IMR-90 (cell line): ENCODE measurements around the gene NAV1. TPM values are rescaled to one million over a fixed set of nuclear protein-coding genes. Genes with fewer than 3 reads are reported as not detected.

Source experiments
- ATAC-seq: fragments of 200-7000 bp; cut with Tn5 transposase; 2 replicates; pipeline ENCODE4 v1.9.1; 2020; ENCODE audit warnings: low read depth, mild to moderate bottlenecking, moderate library complexity
- BruUV-seq: library from RNA; stranded (reverse); fragments of 400-500 nt; replicated peaks from 2 replicates; lab custom pipeline; 2021; lab: Mats Ljungman, UMichigan
- CTCF ChIA-PET: fragments of 300-600 bp; formaldehyde crosslinking; extraction: SDS; loops from one replicate; lab custom pipeline; 2021; ENCODE audit warnings: antibody characterized with exemption; lab: Yijun Ruan, JAX
- POLR2A ChIA-PET: fragments of 300-600 bp; sonication (Branson Sonifier 250); formaldehyde crosslinking; loops from one replicate; lab custom pipeline; 2022; ENCODE audit warnings: antibody characterized with exemption; ENCODE audit not compliant: unreplicated experiment; lab: Charles Lee
- DNase-seq: peaks from one replicate; pipeline ENCODE4 v3.0.0; 2013
- H2AFZ ChIP-seq: replicated peaks from 2 replicates; pipeline ENCODE3; 2013; ENCODE audit warnings: low read length, mild to moderate bottlenecking; ENCODE audit not compliant: poor library complexity
- H2AK5ac ChIP-seq: 2 replicates; pipeline ENCODE4 v1.6.1; 2013; ENCODE audit warnings: low read depth, low read length, inconsistent platforms
- H2AK9ac ChIP-seq: replicated peaks from 2 replicates; pipeline ENCODE3; 2013; ENCODE audit warnings: mild to moderate bottlenecking, low read depth, low read length, moderate library complexity; ENCODE audit not compliant: poor library complexity
- H2BK120ac ChIP-seq: 2 replicates; pipeline ENCODE4 v1.6.1; 2013; ENCODE audit warnings: low read depth, low read length, inconsistent platforms
- H2BK15ac ChIP-seq: 3 replicates; pipeline ENCODE4 v1.6.1; 2013; ENCODE audit warnings: low read depth, low read length, inconsistent platforms
- H2BK20ac ChIP-seq: 2 replicates; pipeline ENCODE4 v1.6.1; 2013; ENCODE audit warnings: low read depth, mild to moderate bottlenecking, inconsistent platforms, low read length, moderate library complexity
- H2BK5ac ChIP-seq: 2 replicates; pipeline ENCODE4 v1.6.1; 2013; ENCODE audit warnings: mild to moderate bottlenecking, low read depth, low read length, inconsistent platforms; ENCODE audit not compliant: poor library complexity, severe bottlenecking
- H3K14ac ChIP-seq: replicated peaks from 2 replicates; pipeline ENCODE4 v1.6.1; 2013; ENCODE audit warnings: low read depth, low read length, inconsistent platforms
- H3K18ac ChIP-seq: 2 replicates; pipeline ENCODE4 v1.6.1; 2013; ENCODE audit warnings: low read depth, low read length, control low read depth
- H3K23ac ChIP-seq: 2 replicates; pipeline ENCODE4 v1.6.1; 2013; ENCODE audit warnings: low read depth, low read length, inconsistent platforms
- H3K27ac ChIP-seq: 2 replicates; pipeline ENCODE4 v1.5.1; 2013; ENCODE audit warnings: mild to moderate bottlenecking, control low read depth, low read length; ENCODE audit not compliant: insufficient read depth
- H3K27me3 ChIP-seq: 2 replicates; pipeline ENCODE4 v1.6.1; 2013; ENCODE audit warnings: low read length; ENCODE audit not compliant: control insufficient read depth, insufficient read depth
- H3K36me3 ChIP-seq: 2 replicates; pipeline ENCODE4 v1.6.1; 2013; ENCODE audit warnings: low read length, mixed read lengths; ENCODE audit not compliant: control insufficient read depth, insufficient read depth
- H3K4ac ChIP-seq: 2 replicates; pipeline ENCODE4 v1.6.1; 2013; ENCODE audit warnings: low read depth, low read length, inconsistent platforms
- H3K4me1 ChIP-seq: 2 replicates; pipeline ENCODE4 v1.6.1; 2013; ENCODE audit warnings: low read length, mixed read lengths; ENCODE audit not compliant: control insufficient read depth, insufficient read depth
- H3K4me2 ChIP-seq: 2 replicates; pipeline ENCODE4 v1.6.1; 2013; ENCODE audit warnings: low read depth, mild to moderate bottlenecking, control low read depth, low read length, moderate library complexity
- H3K4me3 ChIP-seq: 2 replicates; pipeline ENCODE4 v1.5.1; 2013; ENCODE audit warnings: low read depth, mild to moderate bottlenecking, control low read depth, low read length, moderate library complexity; ENCODE audit not compliant: insufficient read depth
- H3K56ac ChIP-seq: 2 replicates; pipeline ENCODE4 v1.6.1; 2013; ENCODE audit warnings: low read length, inconsistent platforms; ENCODE audit not compliant: insufficient read depth; ENCODE audit errors: extremely low read depth
- H3K79me1 ChIP-seq, 2 experiments: 2 replicates each; pipeline ENCODE4 v1.6.1; 2013; ENCODE audit warnings: low read length in 2 of 2, inconsistent platforms in 1 of 2, low read depth in 1 of 2
- H3K9ac ChIP-seq: 2 replicates; pipeline ENCODE4 v1.6.1; 2013; ENCODE audit warnings: low read depth, low read length, control low read depth
- H3K9me1 ChIP-seq: 2 replicates; pipeline ENCODE4 v1.6.1; 2013; ENCODE audit warnings: low read length, inconsistent platforms; ENCODE audit not compliant: insufficient read depth
- H3K9me3 ChIP-seq: 2 replicates; pipeline ENCODE4 v1.6.1; 2013; ENCODE audit warnings: low read length; ENCODE audit not compliant: control insufficient read depth, insufficient read depth
- H4K20me1 ChIP-seq: 2 replicates; pipeline ENCODE4 v1.6.1; 2013; ENCODE audit warnings: low read length, inconsistent platforms; ENCODE audit not compliant: insufficient read depth
- H4K5ac ChIP-seq: 2 replicates; pipeline ENCODE4 v1.6.1; 2013; ENCODE audit warnings: mild to moderate bottlenecking, low read depth, low read length, control low read depth
- H4K8ac ChIP-seq, 2 experiments: 2 replicates each; pipeline ENCODE4 v1.6.1; 2013; ENCODE audit warnings: low read depth in 2 of 2, low read length in 2 of 2, control low read depth in 1 of 2, inconsistent platforms in 1 of 2
- H4K91ac ChIP-seq: 2 replicates; pipeline ENCODE4 v1.6.1; 2013; ENCODE audit warnings: low read depth, low read length, inconsistent platforms; ENCODE audit not compliant: insufficient read depth
- BHLHE40 ChIP-seq: fragments of 150-350 bp; IDR thresholded peaks from 2 replicates; pipeline ENCODE4 v1.6.1; 2016; ENCODE audit warnings: mild to moderate bottlenecking, low read depth, low read length
- CHD1 ChIP-seq: IDR thresholded peaks from 2 replicates; pipeline ENCODE4 v1.6.1; 2012; ENCODE audit warnings: low read depth, low read length, improper control_type of control experiment
- CTCF ChIP-seq: conservative IDR thresholded peaks from 2 replicates; pipeline ENCODE4 v1.5.1; 2012; ENCODE audit warnings: mild to moderate bottlenecking, low read depth, low read length, improper control_type of control experiment
- ELK1 ChIP-seq: fragments of 150-350 bp; IDR thresholded peaks from 2 replicates; pipeline ENCODE4 v1.6.1; 2016; ENCODE audit warnings: low read depth, mild to moderate bottlenecking, low read length, moderate library complexity, borderline replicate concordance
- FOS ChIP-seq: fragments of 150-350 bp; IDR thresholded peaks from 2 replicates; pipeline ENCODE4 v1.6.1; 2016; ENCODE audit warnings: low read depth, low read length
- MAFK ChIP-seq: IDR thresholded peaks from 2 replicates; pipeline ENCODE4 v1.6.1; 2012; ENCODE audit warnings: low read depth, low read length, improper control_type of control experiment
- MAZ ChIP-seq: IDR thresholded peaks from 2 replicates; pipeline ENCODE4 v1.6.1; 2012; ENCODE audit warnings: low read depth, mild to moderate bottlenecking, low read length, improper control_type of control experiment, moderate library complexity, borderline replicate concordance
- MXI1 ChIP-seq: IDR thresholded peaks from 2 replicates; pipeline ENCODE4 v1.6.1; 2012; ENCODE audit warnings: low read depth, mild to moderate bottlenecking, low read length, moderate library complexity, borderline replicate concordance
- NFE2L2 ChIP-seq: fragments of 150-350 bp; IDR thresholded peaks from 2 replicates; pipeline ENCODE4 v1.6.1; 2016; ENCODE audit warnings: low read depth, mild to moderate bottlenecking, low read length
- POLR2A ChIP-seq: IDR thresholded peaks from 2 replicates; pipeline ENCODE4 v1.6.1; 2012; ENCODE audit warnings: mild to moderate bottlenecking, low read depth, low read length
- RAD21 ChIP-seq: IDR thresholded peaks from 2 replicates; pipeline ENCODE4 v1.6.1; 2012; ENCODE audit warnings: low read length, improper control_type of control experiment
- RFX5 ChIP-seq: IDR thresholded peaks from 2 replicates; pipeline ENCODE4 v1.8.0; 2012; ENCODE audit warnings: low read depth, mild to moderate bottlenecking, low read length, moderate library complexity
- SMC3 ChIP-seq: fragments of 150-350 bp; IDR thresholded peaks from 2 replicates; pipeline ENCODE4 v1.6.1; 2016; ENCODE audit warnings: low read depth, mild to moderate bottlenecking, antibody characterized with exemption, low read length, moderate library complexity
- USF2 ChIP-seq: fragments of 150-350 bp; IDR thresholded peaks from 2 replicates; pipeline ENCODE4 v1.6.1; 2017; ENCODE audit warnings: mild to moderate bottlenecking, antibody characterized with exemption, low read length, low read depth
- WGBS, 2 experiments: methylation state at CpG; one replicate each; pipeline versions ENCODE4 v1.1.5 to v1.1.7; 2013; ENCODE audit warnings: missing lambda C conversion rate in 2 of 2; ENCODE audit not compliant: insufficient read length in 1 of 2; ENCODE audit errors: extremely low coverage in 2 of 2; 5-methylcytosine and 5-hydroxymethylcytosine counted together
- dilution Hi-C: fragments of 300-500 bp; cut with HindIII; formaldehyde crosslinking; loops from one replicate; pipeline ENCODE4 v1.14.3; 2018; ENCODE audit warnings: low sequenced_read_pairs; ENCODE audit not compliant: unreplicated experiment
- in situ Hi-C: fragments of 300-500 bp; cut with MboI; formaldehyde crosslinking; loops from 3 replicates; pipeline ENCODE4 v1.14.3; 2019; ENCODE audit warnings: low sequenced_read_pairs, inconsistent platforms, mixed read lengths
- intact Hi-C: fragments of 100-400 bp; cut with micrococcal nuclease; formaldehyde crosslinking; loops from 2 replicates; pipeline ENCODE4 v1.10.0; 2022
- polyA plus RNA-seq, 3 experiments: library from polyadenylated mRNA; depleted of rRNA; stranded (reverse); fragments of >200 nt; gene quantifications; 2 replicates each; pipeline ENCODE4 v1.2.3, GENCODE V29; 2012; ENCODE audit warnings: low replicate concordance in 1 of 3
- total RNA-seq: library from RNA; depleted of rRNA; stranded (reverse); fragments of >200 nt; gene quantifications from 2 replicates; pipeline ENCODE4 v1.2.3, GENCODE V29; 2012

The NAV1 gene
- total and polyA plus RNA-seq, 2 of the 4 experiments (the other 2 are of a cell fraction) = 14.0 to 23.1 TPM

- H3K27ac ChIP-seq = no peak overlapping the region
- TF ChIP-seq MXI1 = no peak
- no peak for TF ChIP-seq SMC3
- no peak for TF ChIP-seq RAD21
- no peak for TF ChIP-seq BHLHE40
- TF ChIP-seq MAFK = no peak
- no peak for TF ChIP-seq USF2
- no peak for TF ChIP-seq ELK1
- no peak for TF ChIP-seq FOS
- no peak for TF ChIP-seq MAZ
- TF ChIP-seq RFX5 = no peak
- TF ChIP-seq POLR2A = no peak
- TF ChIP-seq NFE2L2 = no peak
- no peak for TF ChIP-seq CTCF
- TF ChIP-seq CHD1 = no peak
Observed at GRCh38 chr1:201554789-201555592, 16.1 kb downstream of the NAV1 start.

More at GRCh38 chr1:201554789-201555592, 16.1 kb downstream of the NAV1 start:
- Histone ChIP-seq H2AK9ac (no peak overlapping the region), H2BK15ac (peak overlapping the region; percentile 68), H3K4me3 (no peak overlapping the region), H3K9ac (no peak overlapping the region), H3K4ac (peak overlapping the region; percentile 82), H4K20me1 (no peaks in the 10 kb centered on the region), H3K56ac (0 out of 2 replicates have a peak overlapping the region, but pooled peaks have one; percentile 10), H3K18ac (peak overlapping the region; percentile 40; the same call in 1 of the 2 replicates), H3K79me1 (peaks cover 26 to 95% of the 10 kb centered on the region in 2 experiments), H4K91ac (peak overlapping the region; percentile 83), H3K4me2 (no peak overlapping the region), H2AK5ac (peak overlapping the region; percentile 95; the same call in 1 of the 2 replicates), H3K9me3 (no peaks in the 10 kb centered on the region), H2BK5ac (peak overlapping the region; percentile 82), H2AFZ (no peak overlapping the region), H3K9me1 (peaks cover 34% of the 10 kb centered on the region), H2BK120ac (peak overlapping the region; percentile 91; the same call in 1 of the 2 replicates), H3K4me1 (peaks cover 46% of the 10 kb centered on the region), H3K27me3 (no peaks in the 10 kb centered on the region), H3K36me3 (0 out of 2 replicates have a peak, but pooled peaks cover 2% of the 10 kb centered on the region), H4K8ac (peak overlapping the region; percentile 31 to 55), H3K23ac (peak overlapping the region; percentile 53; the same call in 1 of the 2 replicates), H4K5ac (peak overlapping the region; percentile 51; the same call in 1 of the 2 replicates), H3K14ac (peak overlapping the region; percentile 87), H2BK20ac (peak overlapping the region; percentile 86; the same call in 1 of the 2 replicates)
- dilution Hi-C loops (no loop called here), in situ Hi-C loops (loop anchor here (5.0 kb wide), 2 partner anchors 152 to 232 kb away; no protein-coding TSS in a partner anchor), intact Hi-C loops (no loop called here)
- 83% methylated on average over 4 of the region's 7 CpGs; no CpG with 5 or more reads in 1 of the 2 experiments for WGBS, 2 experiments
- ChIA-PET POLR2A (no interaction called here), CTCF (no interaction called here)
- no TSS peak for BruUV-seq
- DNase-seq (no peak), ATAC-seq (no peak)
